Measurements from ENCODE around the gene FYTTD1.

The FYTTD1 gene

GRCh38 chr3:197794115-197794514 lies 44.4 kb downstream of the FYTTD1 start:
- no peaks in the 10 kb centered on the region for H3K27me3 ChIP-seq (ENCODE audit: insufficient read depth, poor library complexity, severe bottlenecking)
- H3K4me3 ChIP-seq (replicated peaks; ENCODE audit: insufficient read depth, low read length) = no peak overlapping the region
- TF ChIP-seq SPI1 (IDR thresholded peaks at IDR 0.05; ENCODE audit: borderline replicate concordance, low read depth) (peak; percentile 37; the same call in 1 of the 2 replicates), CTCF (IDR thresholded peaks at IDR 0.05; ENCODE audit: insufficient read depth, low read length) (no peak), GABPA (IDR thresholded peaks at IDR 0.05; ENCODE audit: low read depth) (no peak)
- no peak overlapping the region for H3K27ac ChIP-seq (replicated peaks)
- DNase-seq (ENCODE audit: low read depth in 1 of 2, low spot score in 1 of 2) = no peak

GRCh38 chr3:197795200-197795599 lies 45.5 kb downstream of the FYTTD1 start:
- no peak overlapping the region for H3K27ac ChIP-seq (replicated peaks)
- DNase-seq (ENCODE audit: low read depth in 1 of 2, low spot score in 1 of 2) = no peak
- H3K27me3 ChIP-seq (ENCODE audit: insufficient read depth, poor library complexity, severe bottlenecking) = no peaks in the 10 kb centered on the region
- H3K4me3 ChIP-seq (replicated peaks; ENCODE audit: insufficient read depth, low read length) = no peak overlapping the region
- TF ChIP-seq SPI1 (IDR thresholded peaks at IDR 0.05; ENCODE audit: borderline replicate concordance, low read depth) (no peak), CTCF (IDR thresholded peaks at IDR 0.05; ENCODE audit: insufficient read depth, low read length) (no peak), REST (IDR thresholded peaks at IDR 0.05; ENCODE audit: insufficient replicate concordance, low read depth) (no peak), GABPA (IDR thresholded peaks at IDR 0.05; ENCODE audit: low read depth) (no peak), POLR2AphosphoS5 (IDR thresholded peaks at IDR 0.05; ENCODE audit: low read depth) (no peak)

GRCh38 chr3:197796087-197796486 lies 46.4 kb downstream of the FYTTD1 start:
- DNase-seq (ENCODE audit: low read depth in 1 of 2, low spot score in 1 of 2) = no peak
- no peak for TF ChIP-seq REST (IDR thresholded peaks at IDR 0.05; ENCODE audit: insufficient replicate concordance, low read depth)
- Histone ChIP-seq H3K27me3 (ENCODE audit: insufficient read depth, poor library complexity, severe bottlenecking) (no peaks in the 10 kb centered on the region), H3K27ac (replicated peaks) (no peak overlapping the region), H3K4me3 (replicated peaks; ENCODE audit: insufficient read depth, low read length) (no peak overlapping the region)

GRCh38 chr3:197798863-197799262 lies 49.2 kb downstream of the FYTTD1 start:
- H3K4me3 ChIP-seq (replicated peaks; ENCODE audit: insufficient read depth, low read length) = no peak overlapping the region
- no peak for TF ChIP-seq GABPA (IDR thresholded peaks at IDR 0.05; ENCODE audit: low read depth)
- TF ChIP-seq CTCF (IDR thresholded peaks at IDR 0.05; ENCODE audit: insufficient read depth, low read length) = no peak
- H3K27me3 ChIP-seq (ENCODE audit: insufficient read depth, poor library complexity, severe bottlenecking) = no peaks in the 10 kb centered on the region
- DNase-seq (ENCODE audit: low read depth in 1 of 2, low spot score in 1 of 2) = no peak
- H3K27ac ChIP-seq (replicated peaks) = no peak overlapping the region
